GM23338 (cell line): ENCODE measurements around the gene NPPA.

ENCODE experiments used
- CREB1 ChIP-seq: fragments of 250-450 bp; sonication (Bioruptor Pico); IDR thresholded peaks from 2 replicates; pipeline ENCODE4 v1.5.0; 2020; ENCODE audit warnings: low read depth, mild to moderate bottlenecking, moderate library complexity
- CTCF ChIP-seq, 2 experiments: fragments of 200-600 bp in 1 of 2; sonication (generic) in 1 of 2; conservative IDR thresholded peaks; 2 replicates each; pipeline versions ENCODE4 v1.5.1 to v1.6.1; 2016 to 2017; ENCODE audit warnings: antibody characterized with exemption in 2 of 2, low read depth in 2 of 2, mild to moderate bottlenecking in 2 of 2, moderate library complexity in 1 of 2
- EZH2 ChIP-seq: fragments of 200-600 bp; sonication (generic); IDR thresholded peaks from one replicate; pipeline ENCODE4 v1.8.0; 2017; ENCODE audit warnings: antibody characterized with exemption, mild to moderate bottlenecking, low read depth; ENCODE audit not compliant: unreplicated experiment
- EZH2phosphoT487 ChIP-seq: fragments of 200-600 bp; sonication (generic); IDR thresholded peaks from one replicate; pipeline ENCODE4 v1.8.1; 2018; ENCODE audit warnings: antibody characterized with exemption; ENCODE audit not compliant: unreplicated experiment
- JUNB ChIP-seq: IDR thresholded peaks from one replicate; pipeline ENCODE4 v1.6.1; 2016; ENCODE audit warnings: antibody characterized with exemption; ENCODE audit not compliant: unreplicated experiment
- NANOG ChIP-seq: IDR thresholded peaks from 2 replicates; pipeline ENCODE4 v1.6.1; 2016; ENCODE audit warnings: antibody characterized with exemption, borderline replicate concordance
- POLR2AphosphoS5 ChIP-seq: IDR thresholded peaks from 2 replicates; pipeline ENCODE4 v1.6.1; 2016; ENCODE audit warnings: antibody characterized with exemption, low read depth
- ZNF114 ChIP-seq: fragments of 250-450 bp; sonication (Bioruptor Pico); IDR thresholded peaks from 2 replicates; pipeline ENCODE4 v1.5.0; 2020; ENCODE audit warnings: mild to moderate bottlenecking, moderate library complexity
- ZNF331 ChIP-seq: fragments of 250-450 bp; sonication (Bioruptor Pico); IDR thresholded peaks from 2 replicates; pipeline ENCODE4 v1.5.0; 2020; ENCODE audit warnings: low read depth, mild to moderate bottlenecking, moderate library complexity
- TF ChIP-seq, protein P1 (sequence below): IDR thresholded peaks from one replicate; pipeline ENCODE4 v1.6.1; 2018; ENCODE audit warnings: antibody characterized with exemption; ENCODE audit not compliant: unreplicated experiment
- TF ChIP-seq, protein P2 (sequence below): IDR thresholded peaks from 2 replicates; pipeline ENCODE4 v1.6.1; 2016; ENCODE audit warnings: antibody characterized with exemption

- TF ChIP-seq CTCF (conservative IDR thresholded peaks at IDR 0.05; ENCODE audit: low read depth in 2 of 2), result no peak
- no peak for TF ChIP-seq JUNB
- TF ChIP-seq, protein P1, sequence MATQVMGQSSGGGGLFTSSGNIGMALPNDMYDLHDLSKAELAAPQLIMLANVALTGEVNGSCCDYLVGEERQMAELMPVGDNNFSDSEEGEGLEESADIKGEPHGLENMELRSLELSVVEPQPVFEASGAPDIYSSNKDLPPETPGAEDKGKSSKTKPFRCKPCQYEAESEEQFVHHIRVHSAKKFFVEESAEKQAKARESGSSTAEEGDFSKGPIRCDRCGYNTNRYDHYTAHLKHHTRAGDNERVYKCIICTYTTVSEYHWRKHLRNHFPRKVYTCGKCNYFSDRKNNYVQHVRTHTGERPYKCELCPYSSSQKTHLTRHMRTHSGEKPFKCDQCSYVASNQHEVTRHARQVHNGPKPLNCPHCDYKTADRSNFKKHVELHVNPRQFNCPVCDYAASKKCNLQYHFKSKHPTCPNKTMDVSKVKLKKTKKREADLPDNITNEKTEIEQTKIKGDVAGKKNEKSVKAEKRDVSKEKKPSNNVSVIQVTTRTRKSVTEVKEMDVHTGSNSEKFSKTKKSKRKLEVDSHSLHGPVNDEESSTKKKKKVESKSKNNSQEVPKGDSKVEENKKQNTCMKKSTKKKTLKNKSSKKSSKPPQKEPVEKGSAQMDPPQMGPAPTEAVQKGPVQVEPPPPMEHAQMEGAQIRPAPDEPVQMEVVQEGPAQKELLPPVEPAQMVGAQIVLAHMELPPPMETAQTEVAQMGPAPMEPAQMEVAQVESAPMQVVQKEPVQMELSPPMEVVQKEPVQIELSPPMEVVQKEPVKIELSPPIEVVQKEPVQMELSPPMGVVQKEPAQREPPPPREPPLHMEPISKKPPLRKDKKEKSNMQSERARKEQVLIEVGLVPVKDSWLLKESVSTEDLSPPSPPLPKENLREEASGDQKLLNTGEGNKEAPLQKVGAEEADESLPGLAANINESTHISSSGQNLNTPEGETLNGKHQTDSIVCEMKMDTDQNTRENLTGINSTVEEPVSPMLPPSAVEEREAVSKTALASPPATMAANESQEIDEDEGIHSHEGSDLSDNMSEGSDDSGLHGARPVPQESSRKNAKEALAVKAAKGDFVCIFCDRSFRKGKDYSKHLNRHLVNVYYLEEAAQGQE, result no peak
- no peak for TF ChIP-seq EZH2
- TF ChIP-seq POLR2AphosphoS5, result no peak
- TF ChIP-seq, protein P2, sequence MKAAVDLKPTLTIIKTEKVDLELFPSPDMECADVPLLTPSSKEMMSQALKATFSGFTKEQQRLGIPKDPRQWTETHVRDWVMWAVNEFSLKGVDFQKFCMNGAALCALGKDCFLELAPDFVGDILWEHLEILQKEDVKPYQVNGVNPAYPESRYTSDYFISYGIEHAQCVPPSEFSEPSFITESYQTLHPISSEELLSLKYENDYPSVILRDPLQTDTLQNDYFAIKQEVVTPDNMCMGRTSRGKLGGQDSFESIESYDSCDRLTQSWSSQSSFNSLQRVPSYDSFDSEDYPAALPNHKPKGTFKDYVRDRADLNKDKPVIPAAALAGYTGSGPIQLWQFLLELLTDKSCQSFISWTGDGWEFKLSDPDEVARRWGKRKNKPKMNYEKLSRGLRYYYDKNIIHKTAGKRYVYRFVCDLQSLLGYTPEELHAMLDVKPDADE, result no peak
- no peak for TF ChIP-seq NANOG
- no peak for TF ChIP-seq EZH2phosphoT487
- no peak for TF ChIP-seq ZNF331
- no peak for TF ChIP-seq ZNF114 (CRISPR knock-in tag)
- TF ChIP-seq CREB1, result no peak
Measured at GRCh38 chr1:11860587-11860986, 13.0 kb upstream of the NPPA start.
